Stomach (tissue), 4 donors: Measurements from ENCODE around the gene GOLIM4.

Experiments
- EP300 ChIP-seq: sonication (generic); formaldehyde crosslinking; IDR thresholded peaks from one replicate; pipeline ENCODE4 v1.6.1; 2017; ENCODE audit warnings: antibody characterized with exemption
- TF ChIP-seq, protein P1 (sequence below), 7 experiments: fragments of 450-650 bp in 4 of 7; fragments of 200-600 bp in 3 of 7; sonication (generic) in 3 of 7; IDR thresholded peaks; one replicate each; pipeline ENCODE4 v1.5.1; 2016 to 2019; ENCODE audit warnings: antibody characterized with exemption in 7 of 7, control low read depth in 2 of 7, mild to moderate bottlenecking in 1 of 7

DNA sequence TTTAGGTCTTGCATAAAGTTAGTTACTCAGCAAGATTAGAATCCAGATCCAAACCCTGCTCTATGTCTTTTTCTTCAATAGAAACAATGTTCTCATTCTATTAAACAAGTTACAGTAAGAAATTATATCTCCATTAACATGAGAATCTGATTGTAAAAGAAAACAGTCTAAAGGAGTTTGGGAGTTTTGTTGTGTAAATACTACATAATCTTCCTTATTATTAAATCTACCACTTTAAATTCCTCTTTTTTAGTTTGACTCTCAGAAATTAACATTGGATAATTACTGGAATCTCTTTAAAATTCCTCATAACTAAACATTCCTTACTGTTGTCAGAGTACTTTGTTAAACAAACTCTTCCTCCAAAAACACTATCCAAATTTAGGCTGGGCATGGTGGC lies 1.7 kb upstream of the GOLIM4 start:
- TF ChIP-seq, protein P1, sequence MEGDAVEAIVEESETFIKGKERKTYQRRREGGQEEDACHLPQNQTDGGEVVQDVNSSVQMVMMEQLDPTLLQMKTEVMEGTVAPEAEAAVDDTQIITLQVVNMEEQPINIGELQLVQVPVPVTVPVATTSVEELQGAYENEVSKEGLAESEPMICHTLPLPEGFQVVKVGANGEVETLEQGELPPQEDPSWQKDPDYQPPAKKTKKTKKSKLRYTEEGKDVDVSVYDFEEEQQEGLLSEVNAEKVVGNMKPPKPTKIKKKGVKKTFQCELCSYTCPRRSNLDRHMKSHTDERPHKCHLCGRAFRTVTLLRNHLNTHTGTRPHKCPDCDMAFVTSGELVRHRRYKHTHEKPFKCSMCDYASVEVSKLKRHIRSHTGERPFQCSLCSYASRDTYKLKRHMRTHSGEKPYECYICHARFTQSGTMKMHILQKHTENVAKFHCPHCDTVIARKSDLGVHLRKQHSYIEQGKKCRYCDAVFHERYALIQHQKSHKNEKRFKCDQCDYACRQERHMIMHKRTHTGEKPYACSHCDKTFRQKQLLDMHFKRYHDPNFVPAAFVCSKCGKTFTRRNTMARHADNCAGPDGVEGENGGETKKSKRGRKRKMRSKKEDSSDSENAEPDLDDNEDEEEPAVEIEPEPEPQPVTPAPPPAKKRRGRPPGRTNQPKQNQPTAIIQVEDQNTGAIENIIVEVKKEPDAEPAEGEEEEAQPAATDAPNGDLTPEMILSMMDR (IDR thresholded peaks at IDR 0.05) = no peak
- TF ChIP-seq EP300 = no peak
